HG02798 (cell line): ENCODE data around the gene PSMD11.
A peak's percentile ranks its signal among the peaks of the same experiment; 100 is the strongest.
"Not testable (repeated sequence)": the region's sequence is repeated elsewhere in the genome, so short reads cannot be mapped to it uniquely, and the experiment has no call there.

ENCODE experiments used
- ATAC-seq: cut with Tn5 transposase; IDR thresholded peaks from one replicate; pipeline ENCODE4 v1.9.1; 2021; ENCODE audit warnings: mild to moderate bottlenecking; ENCODE audit not compliant: unreplicated experiment, poor library complexity

Gene PSMD11

GRCh38 chr17:32504166-32504990, 60.1 kb downstream of the PSMD11 start:
- ATAC-seq = no peak

GRCh38 chr17:32508926-32509325, 64.6 kb downstream of the PSMD11 start:
- no peak for ATAC-seq

GRCh38 chr17:32510466-32510865, 66.2 kb downstream of the PSMD11 start:
- ATAC-seq = no peak

- ATAC-seq = no peak
Measured at GRCh38 chr17:32512328-32512727, 68.0 kb downstream of the PSMD11 start.

- no peak for ATAC-seq
Measured at GRCh38 chr17:32513579-32513978, 69.3 kb downstream of the PSMD11 start.

GRCh38 chr17:32514606-32515005, 70.3 kb downstream of the PSMD11 start:
- no peak for ATAC-seq

GRCh38 chr17:32515677-32516383, 71.5 kb downstream of the PSMD11 start:
- peak; percentile 58 for ATAC-seq

- ATAC-seq = no peak
Measured at GRCh38 chr17:32516450-32516849, 72.1 kb downstream of the PSMD11 start.

- ATAC-seq = no peak
Measured at GRCh38 chr17:32516940-32517701, 72.8 kb downstream of the PSMD11 start.

GRCh38 chr17:32517982-32518381, 73.7 kb downstream of the PSMD11 start:
- ATAC-seq = no peak

GRCh38 chr17:32518646-32519227, 74.4 kb downstream of the PSMD11 start:
- no peak for ATAC-seq

GRCh38 chr17:32519228-32520103, 75.2 kb downstream of the PSMD11 start:
- ATAC-seq = no peak

GRCh38 chr17:32520104-32520701, 75.9 kb downstream of the PSMD11 start:
- ATAC-seq = no peak

GRCh38 chr17:32520737-32521404, 76.6 kb downstream of the PSMD11 start:
- ATAC-seq = no peak

GRCh38 chr17:32523017-32523680, 78.8 kb downstream of the PSMD11 start:
- ATAC-seq = peak; percentile 71

- peak; percentile 53 for ATAC-seq
Measured at GRCh38 chr17:32523827-32524552, 79.7 kb downstream of the PSMD11 start.

- not testable (repeated sequence) for ATAC-seq
Measured at GRCh38 chr17:32524553-32524880, 80.2 kb downstream of the PSMD11 start.

GRCh38 chr17:32525122-32525521, 80.8 kb downstream of the PSMD11 start:
- ATAC-seq = no peak
